Measurements from ENCODE around the gene RPL10A. TPM values are rescaled to one million over a fixed set of nuclear protein-coding genes. Genes with fewer than 3 reads are reported as not detected.

The RPL10A gene
- total RNA-seq, 1 donor from 2014 or later, result 1,618 TPM

DNA sequence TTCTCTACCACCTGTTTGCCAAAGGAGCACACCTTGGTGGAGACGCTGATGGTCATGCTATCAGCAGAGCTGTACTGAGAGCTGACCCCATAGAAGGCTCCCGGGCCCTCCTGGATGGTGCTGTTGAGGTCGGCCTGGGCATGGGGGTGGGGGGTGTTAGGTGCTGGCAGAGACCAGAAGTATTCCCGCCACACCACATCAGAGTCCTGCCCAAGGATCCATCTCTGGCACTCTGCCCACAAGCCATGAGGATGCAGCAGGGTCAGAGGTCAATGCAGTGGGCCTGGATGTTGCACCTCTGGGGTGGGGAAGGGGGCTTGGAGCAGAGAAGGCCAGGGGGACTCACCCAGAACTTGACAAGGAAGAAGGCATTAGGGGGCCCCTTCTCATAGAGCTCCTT lies 7.4 kb downstream of the RPL10A start:
- H3K4me3 ChIP-seq (ENCODE audit: low read depth, low read length), result no peak overlapping the region
- TF ChIP-seq CTCF (conservative IDR thresholded peaks at IDR 0.05; ENCODE audit: low read depth, low read length), result no peak
- no peak for DNase-seq (ENCODE audit: low read depth)

GRCh38 chr6:35476004-35476403 lies 7.8 kb downstream of the RPL10A start:
- H3K4me3 ChIP-seq (ENCODE audit: low read depth, low read length), result no peak overlapping the region
- TF ChIP-seq CTCF (conservative IDR thresholded peaks at IDR 0.05; ENCODE audit: low read depth, low read length), result no peak
- no peak for DNase-seq (ENCODE audit: low read depth)

DNA sequence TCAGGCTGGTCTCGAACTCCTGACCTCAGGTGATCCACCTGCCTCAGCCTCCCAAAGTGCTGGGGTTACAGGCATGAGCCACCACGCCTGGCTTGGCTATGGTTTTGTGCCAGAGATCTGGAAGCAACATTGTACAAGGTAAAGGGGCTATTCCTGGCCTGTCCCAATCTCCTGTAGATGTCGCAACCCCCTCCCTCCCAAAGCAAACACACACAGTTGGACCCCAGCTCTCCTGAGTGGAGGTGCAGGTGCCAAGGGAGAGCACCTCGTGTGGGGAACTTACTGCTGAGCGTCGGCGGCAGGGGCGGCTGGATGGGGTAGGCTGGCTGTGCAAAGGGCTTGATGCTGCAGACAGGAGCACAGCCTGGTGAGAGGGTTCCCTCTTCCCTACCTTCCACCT lies 8.8 kb downstream of the RPL10A start:
- no peak overlapping the region for H3K4me3 ChIP-seq (ENCODE audit: low read depth, low read length)
- no peak for DNase-seq (ENCODE audit: low read depth)
- no peak for TF ChIP-seq CTCF (conservative IDR thresholded peaks at IDR 0.05; ENCODE audit: low read depth, low read length)

DNA sequence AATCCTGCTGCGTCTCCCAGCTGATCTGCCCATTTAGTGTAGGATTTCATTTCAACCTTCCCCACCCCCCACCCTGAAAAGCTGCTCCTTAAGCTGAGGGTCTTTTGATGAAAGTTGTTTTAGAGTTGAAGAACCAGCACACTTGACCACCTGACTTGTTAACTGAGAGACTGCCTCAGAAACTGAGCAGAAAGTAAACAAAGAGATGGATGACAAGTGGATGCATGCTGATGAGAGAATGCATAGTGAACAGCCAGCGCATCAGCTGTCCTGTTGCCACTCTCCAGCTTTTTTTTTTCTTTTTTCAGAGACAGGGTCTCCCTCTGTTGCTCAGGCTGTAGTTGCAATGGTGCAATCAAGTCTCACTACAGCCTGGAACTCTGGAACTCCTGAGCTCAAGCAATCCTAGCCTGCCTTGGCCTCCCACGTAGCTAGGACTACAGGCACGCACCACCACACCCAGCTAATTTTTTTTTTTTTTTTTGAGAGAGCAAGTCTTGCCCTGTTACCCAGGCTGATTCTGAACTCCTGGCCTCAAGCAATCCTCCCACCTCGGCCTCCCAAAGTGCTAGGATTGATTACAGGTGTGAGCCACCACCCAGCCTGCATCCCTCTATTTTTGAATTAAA lies 9.5 kb downstream of the RPL10A start:
- no peak overlapping the region for H3K4me3 ChIP-seq (ENCODE audit: low read depth, low read length)
- TF ChIP-seq CTCF (conservative IDR thresholded peaks at IDR 0.05; ENCODE audit: low read depth, low read length), result no peak
- no peak for DNase-seq (ENCODE audit: low read depth)

GRCh38 chr6:35478259-35478658 lies 10.1 kb downstream of the RPL10A start:
- no peak overlapping the region for H3K4me3 ChIP-seq (ENCODE audit: low read depth, low read length)
- no peak for TF ChIP-seq CTCF (conservative IDR thresholded peaks at IDR 0.05; ENCODE audit: low read depth, low read length)
- DNase-seq (ENCODE audit: low read depth), result no peak

- TF ChIP-seq CTCF (conservative IDR thresholded peaks at IDR 0.05; ENCODE audit: low read depth, low read length), result no peak
- H3K4me3 ChIP-seq (ENCODE audit: low read depth, low read length), result no peak overlapping the region
- no peak for DNase-seq (ENCODE audit: low read depth)
These were observed 12.0 kb downstream of the RPL10A start for GRCh38 chr6:35480176-35480575.

DNA sequence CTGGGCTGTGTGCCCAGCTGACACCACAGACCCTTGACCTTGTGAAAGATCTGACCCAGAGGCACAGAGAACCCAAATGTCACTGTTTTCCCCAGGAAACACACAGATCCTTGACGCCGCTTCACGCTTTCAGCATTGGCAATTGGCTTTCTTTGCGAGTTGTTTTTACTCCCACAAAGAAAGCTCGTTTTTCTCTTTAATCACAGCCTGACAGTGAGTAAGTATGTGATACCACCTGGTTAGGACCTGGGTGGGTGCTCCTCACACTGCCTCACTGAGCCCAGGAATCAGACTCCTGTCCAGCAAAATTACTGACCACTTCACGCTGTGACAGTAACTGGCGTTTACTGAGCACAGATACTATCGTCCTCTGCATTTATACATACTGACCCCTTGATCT lies 13.0 kb downstream of the RPL10A start:
- DNase-seq (ENCODE audit: low read depth), result no peak
- TF ChIP-seq CTCF (conservative IDR thresholded peaks at IDR 0.05; ENCODE audit: low read depth, low read length), result no peak
- H3K4me3 ChIP-seq (ENCODE audit: low read depth, low read length), result no peak overlapping the region

Data from epithelial cell of proximal tubule (primary cell).